Right lobe of liver (tissue), 4 donors: ENCODE measurements around the gene ARFIP2.

Source experiments
- POLR2A ChIP-seq: fragments of 450-650 bp; IDR thresholded peaks from one replicate; pipeline ENCODE4 v1.6.1; 2017; ENCODE audit warnings: antibody characterized with exemption, mild to moderate bottlenecking
- TF ChIP-seq, protein P1 (sequence below), 4 donors: fragments of 200-600 bp in 3 of 4; fragments of 450-650 bp in 1 of 4; IDR thresholded peaks; one replicate each; pipeline versions ENCODE4 v1.5.1 to v1.8.0; 2016 to 2022; ENCODE audit warnings: antibody characterized with exemption in 4 of 4, mild to moderate bottlenecking in 2 of 4
- donor health status: DM: no; HTN: no; CAD: no.
- donor health status: DM: no; HTN: no; CAD: no.
- donor health status: DM: no; HTN: yes; CAD: no.

DNA sequence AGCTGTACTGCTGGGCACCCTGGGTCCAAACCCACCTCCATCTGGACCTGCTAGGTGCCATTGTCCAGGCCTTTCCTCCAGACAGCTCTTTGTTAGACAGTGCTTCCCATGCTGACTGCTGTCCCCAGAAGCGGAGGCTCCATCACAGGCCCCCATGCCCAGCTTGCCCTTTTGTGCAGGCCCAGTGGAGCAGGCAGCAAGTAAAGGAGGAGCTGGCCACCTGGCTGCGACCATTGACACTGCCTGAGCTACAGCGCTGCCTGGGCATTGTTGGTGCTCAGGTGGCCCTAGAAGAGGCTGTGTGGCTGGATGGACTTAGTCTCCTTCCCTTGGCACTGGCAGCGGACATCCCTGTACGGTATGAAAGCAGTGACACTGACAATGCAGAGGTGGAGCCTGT is 17.4 kb upstream of the ARFIP2 start:
- TF ChIP-seq, protein P1, sequence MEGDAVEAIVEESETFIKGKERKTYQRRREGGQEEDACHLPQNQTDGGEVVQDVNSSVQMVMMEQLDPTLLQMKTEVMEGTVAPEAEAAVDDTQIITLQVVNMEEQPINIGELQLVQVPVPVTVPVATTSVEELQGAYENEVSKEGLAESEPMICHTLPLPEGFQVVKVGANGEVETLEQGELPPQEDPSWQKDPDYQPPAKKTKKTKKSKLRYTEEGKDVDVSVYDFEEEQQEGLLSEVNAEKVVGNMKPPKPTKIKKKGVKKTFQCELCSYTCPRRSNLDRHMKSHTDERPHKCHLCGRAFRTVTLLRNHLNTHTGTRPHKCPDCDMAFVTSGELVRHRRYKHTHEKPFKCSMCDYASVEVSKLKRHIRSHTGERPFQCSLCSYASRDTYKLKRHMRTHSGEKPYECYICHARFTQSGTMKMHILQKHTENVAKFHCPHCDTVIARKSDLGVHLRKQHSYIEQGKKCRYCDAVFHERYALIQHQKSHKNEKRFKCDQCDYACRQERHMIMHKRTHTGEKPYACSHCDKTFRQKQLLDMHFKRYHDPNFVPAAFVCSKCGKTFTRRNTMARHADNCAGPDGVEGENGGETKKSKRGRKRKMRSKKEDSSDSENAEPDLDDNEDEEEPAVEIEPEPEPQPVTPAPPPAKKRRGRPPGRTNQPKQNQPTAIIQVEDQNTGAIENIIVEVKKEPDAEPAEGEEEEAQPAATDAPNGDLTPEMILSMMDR (IDR thresholded peaks at IDR 0.05) = no peak
- no peak for TF ChIP-seq POLR2A
